Measurements from ENCODE around the gene ZNF678. TPM values are rescaled to one million over a fixed set of nuclear protein-coding genes. Genes with fewer than 3 reads are reported as not detected.
"Not testable (repeated sequence)": the region's sequence is repeated elsewhere in the genome, so short reads cannot be mapped to it uniquely, and the experiment has no call there.

ZNF678 gene
- polyA plus RNA-seq, 4 donors = 14.2 to 15.8 (median 14.9) TPM

GRCh38 chr1:227709451-227709850 is 146.1 kb downstream of the ZNF678 start:
- no peak for DNase-seq (ENCODE audit: low read depth in 4 of 4, low spot score in 2 of 4)

GRCh38 chr1:227710474-227710873 is 147.1 kb downstream of the ZNF678 start:
- not testable (repeated sequence) for DNase-seq (ENCODE audit: low read depth in 4 of 4, low spot score in 2 of 4)

GRCh38 chr1:227712648-227713047 is 149.3 kb downstream of the ZNF678 start:
- no peak for DNase-seq (ENCODE audit: low read depth in 4 of 4, low spot score in 2 of 4)

GRCh38 chr1:227718932-227719331 is 155.6 kb downstream of the ZNF678 start:
- no peak for DNase-seq (ENCODE audit: low read depth in 4 of 4, low spot score in 2 of 4)

GRCh38 chr1:227723474-227723873 is 160.1 kb downstream of the ZNF678 start:
- no peak for DNase-seq (ENCODE audit: low read depth in 4 of 4, low spot score in 2 of 4)

GRCh38 chr1:227725046-227725445 is 161.7 kb downstream of the ZNF678 start:
- no peak for DNase-seq (ENCODE audit: low read depth in 4 of 4, low spot score in 2 of 4)

- no peak for DNase-seq (ENCODE audit: low read depth in 4 of 4, low spot score in 2 of 4)
These were observed 163.0 kb downstream of the ZNF678 start for GRCh38 chr1:227726318-227726717.

Other genes starting within 250 kb of the ZNF678 start
- gene CDC42BPA, start 245.1 kb upstream of the ZNF678 start, polyA plus RNA-seq (ENCODE audit: insufficient read length in 4 of 4) = 10 to 100 TPM; 36.2 to 41.0 (median 39.3) TPM
- gene JMJD4, start 171.7 kb downstream of the ZNF678 start, polyA plus RNA-seq (ENCODE audit: insufficient read length in 4 of 4) = 10 to 100 TPM; 15.7 to 22.4 (median 19.1) TPM
- 10 to 100 TPM; 40.0 to 48.3 (median 44.6) TPM for gene SNAP47, start 171.9 kb downstream of the ZNF678 start, polyA plus RNA-seq (ENCODE audit: insufficient read length in 4 of 4)